ENCODE measurements around the gene TADA2A. TPM values are rescaled to one million over a fixed set of nuclear protein-coding genes. Genes with fewer than 3 reads are reported as not detected.

TADA2A gene
- polyA plus RNA-seq, 1 donor from 2014 or later: 15.1 TPM

Other genes starting within 250 kb of the TADA2A start
- not detected for gene C17orf78, start 30.9 kb upstream of the TADA2A start, polyA plus RNA-seq
- 6.0 TPM for gene ACACA, start 50 bp upstream of the TADA2A start, polyA plus RNA-seq
- 8.5 TPM for gene DUSP14, start 83.0 kb downstream of the TADA2A start, polyA plus RNA-seq
- 70.9 TPM for gene SYNRG, start 202.5 kb downstream of the TADA2A start, polyA plus RNA-seq
- 13.8 TPM for gene DDX52, start 236.6 kb downstream of the TADA2A start, polyA plus RNA-seq

Data from IgD-negative memory B cell (primary cell).